ENCODE results near the gene TAMALIN.
A peak's percentile ranks its signal among the peaks of the same experiment; 100 is the strongest.

TAMALIN gene

DNA sequence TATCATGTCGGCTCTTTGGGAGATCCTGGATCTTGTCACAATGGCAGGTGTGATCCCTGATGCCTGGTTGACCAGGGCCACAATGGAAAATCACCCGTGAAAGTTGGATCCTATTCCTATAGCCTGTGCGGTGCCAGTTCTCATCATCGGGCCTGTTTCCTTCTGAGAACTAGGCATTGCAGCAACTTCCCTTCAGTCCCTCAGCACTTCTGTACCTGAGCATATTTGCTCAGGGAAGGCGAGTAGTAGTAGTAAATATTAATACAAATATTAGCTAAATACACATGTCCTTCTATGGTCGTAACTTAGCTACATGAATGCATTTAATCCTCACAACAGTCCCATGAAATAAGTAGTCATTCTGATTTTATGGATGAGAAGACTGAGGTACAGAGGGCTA, 22.1 kb upstream of the TAMALIN start:
- DNase-seq (ENCODE audit: low read depth): no peak

DNA sequence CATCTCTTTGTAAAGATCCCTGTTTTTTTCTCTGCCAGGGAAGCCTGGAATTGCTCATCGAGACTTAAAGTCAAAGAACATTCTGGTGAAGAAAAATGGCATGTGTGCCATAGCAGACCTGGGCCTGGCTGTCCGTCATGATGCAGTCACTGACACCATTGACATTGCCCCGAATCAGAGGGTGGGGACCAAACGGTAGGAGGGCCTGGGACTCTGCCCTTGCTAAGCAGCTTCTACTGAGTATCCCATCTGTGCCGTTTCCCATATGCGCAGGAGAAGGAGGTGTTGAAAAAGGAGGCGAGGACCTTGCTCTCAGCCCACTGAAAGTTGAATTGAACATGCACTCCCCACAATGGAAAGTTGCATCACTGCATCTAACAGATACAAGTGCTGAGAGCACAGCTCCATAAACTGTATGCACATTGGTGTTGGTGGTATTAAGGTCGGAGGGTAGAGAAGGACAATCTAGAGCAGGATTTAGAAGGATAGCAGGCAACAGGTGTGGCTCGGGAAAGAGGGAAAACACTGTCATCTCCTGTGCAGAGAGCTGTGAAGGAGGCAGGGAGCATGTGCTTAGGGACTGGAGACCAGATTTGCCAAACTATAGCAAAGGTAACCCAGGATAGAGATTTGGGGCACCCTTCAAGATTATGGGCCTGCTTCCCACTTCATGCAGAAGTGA, 21.5 kb upstream of the TAMALIN start:
- no peak for DNase-seq (ENCODE audit: low read depth)

DNA sequence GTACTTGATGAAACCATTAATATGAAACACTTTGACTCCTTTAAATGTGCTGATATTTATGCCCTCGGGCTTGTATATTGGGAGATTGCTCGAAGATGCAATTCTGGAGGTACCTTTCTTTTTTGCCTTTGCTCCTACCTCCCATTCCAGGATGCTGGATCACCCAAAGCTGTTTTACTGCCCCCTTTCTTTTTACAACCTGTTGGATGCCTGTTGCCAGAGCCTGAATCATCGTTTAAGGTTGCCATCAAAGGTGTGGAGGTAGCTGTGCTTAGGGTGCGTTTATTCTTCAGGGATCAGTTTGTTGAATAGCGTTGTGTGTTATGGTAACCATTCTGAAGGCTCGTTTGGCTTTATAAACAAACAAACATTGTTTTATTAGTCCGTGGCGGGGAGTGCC, 19.9 kb upstream of the TAMALIN start:
- no peak for DNase-seq (ENCODE audit: low read depth)

DNA sequence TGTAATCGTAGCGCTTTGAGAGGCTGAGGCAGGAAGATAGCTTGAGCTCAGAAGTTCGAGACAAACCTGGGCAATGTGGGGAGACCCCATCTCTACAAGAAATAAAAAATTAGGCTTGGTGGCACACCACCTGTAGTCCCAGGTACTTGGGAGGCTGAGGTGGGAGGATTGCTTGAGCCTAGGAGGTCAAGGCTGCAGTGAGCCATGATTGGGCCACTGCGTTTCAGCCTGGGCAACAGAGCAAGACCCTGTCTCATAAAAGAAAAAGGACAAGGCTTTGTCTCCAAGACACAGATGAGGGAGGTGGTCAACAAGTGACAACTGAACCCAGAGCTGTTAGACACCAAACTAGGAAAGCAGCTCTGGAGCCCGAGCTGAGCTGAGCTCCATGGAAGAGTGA, 14.5 kb upstream of the TAMALIN start:
- no peak for DNase-seq (ENCODE audit: low read depth)

DNA sequence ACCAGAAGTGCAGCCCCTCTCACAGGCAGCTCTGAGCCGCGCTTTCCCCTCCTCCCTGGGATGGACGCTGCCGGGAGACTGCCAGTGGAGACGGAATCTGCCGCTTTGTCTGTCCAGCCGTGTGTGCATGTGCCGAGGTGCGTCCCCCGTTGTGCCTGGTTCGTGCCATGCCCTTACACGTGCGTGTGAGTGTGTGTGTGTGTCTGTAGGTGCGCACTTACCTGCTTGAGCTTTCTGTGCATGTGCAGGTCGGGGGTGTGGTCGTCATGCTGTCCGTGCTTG, 12.3 kb upstream of the TAMALIN start:
- no peak for DNase-seq (ENCODE audit: low read depth)

DNA sequence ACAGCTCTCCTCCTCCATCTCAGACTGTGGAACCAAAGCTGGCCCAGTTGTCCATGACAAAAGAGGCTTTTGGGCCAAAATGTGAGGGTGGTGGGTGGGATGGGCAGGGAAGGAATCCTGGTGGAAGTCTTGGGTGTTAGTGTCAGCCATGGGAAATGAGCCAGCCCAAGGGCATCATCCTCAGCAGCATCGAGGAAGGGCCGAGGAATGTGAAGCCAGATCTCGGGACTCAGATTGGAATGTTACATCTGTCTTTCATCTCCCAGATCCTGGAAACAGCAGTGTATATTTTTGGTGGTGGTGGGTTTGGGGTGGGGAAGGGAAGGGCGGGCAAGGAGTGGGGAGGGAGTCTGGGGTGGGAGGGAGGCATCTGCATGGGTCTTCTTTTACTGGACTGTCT, 11.8 kb upstream of the TAMALIN start:
- no peak for DNase-seq (ENCODE audit: low read depth)

DNA sequence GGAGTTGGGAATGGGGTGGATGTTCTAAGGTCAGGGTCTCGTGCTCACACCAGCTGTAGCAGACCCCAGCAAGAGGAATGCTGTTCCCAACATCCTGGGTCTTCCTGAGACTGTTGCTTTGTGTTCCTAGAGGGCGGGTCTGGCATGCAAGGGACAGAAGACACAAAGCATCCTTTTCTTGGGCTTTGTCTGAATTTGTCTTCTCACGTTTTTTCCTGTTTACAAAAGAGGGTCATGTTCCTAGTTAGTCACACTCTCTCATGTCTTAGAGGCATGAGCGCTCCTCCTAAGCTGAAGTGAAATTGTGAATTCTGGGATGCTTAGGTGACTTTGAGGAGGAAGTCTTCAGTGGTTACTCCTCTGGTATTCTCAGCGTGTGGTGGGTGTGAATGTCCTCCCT, 9.6 kb upstream of the TAMALIN start:
- no peak for DNase-seq (ENCODE audit: low read depth)

DNA sequence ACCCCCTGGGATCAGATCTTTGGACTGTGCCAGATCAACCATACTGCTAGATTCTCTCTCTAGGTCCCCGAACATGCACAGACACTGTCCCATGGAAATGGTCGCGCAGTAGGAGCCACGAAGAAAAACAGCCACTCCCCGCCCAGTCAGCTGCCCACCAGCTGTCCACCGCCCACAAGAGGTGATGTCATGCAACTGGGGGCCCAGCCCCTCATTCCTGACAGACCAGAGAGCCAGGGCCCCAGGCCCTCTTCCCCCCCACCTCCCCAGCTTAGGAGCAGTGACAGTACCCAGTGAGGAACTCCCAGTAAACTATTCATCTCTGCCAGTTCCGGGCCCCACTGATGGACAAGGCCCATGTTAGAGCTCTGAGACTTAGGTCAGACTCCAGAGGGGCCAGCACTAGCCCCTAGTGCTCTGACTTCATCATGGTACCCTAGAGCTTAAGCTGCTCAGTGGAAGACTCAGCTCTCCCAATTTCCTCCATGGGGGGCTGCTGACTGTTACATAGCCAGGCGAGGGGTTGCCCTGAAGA, 3.7 kb upstream of the TAMALIN start:
- no peak for DNase-seq (ENCODE audit: low read depth)

DNA sequence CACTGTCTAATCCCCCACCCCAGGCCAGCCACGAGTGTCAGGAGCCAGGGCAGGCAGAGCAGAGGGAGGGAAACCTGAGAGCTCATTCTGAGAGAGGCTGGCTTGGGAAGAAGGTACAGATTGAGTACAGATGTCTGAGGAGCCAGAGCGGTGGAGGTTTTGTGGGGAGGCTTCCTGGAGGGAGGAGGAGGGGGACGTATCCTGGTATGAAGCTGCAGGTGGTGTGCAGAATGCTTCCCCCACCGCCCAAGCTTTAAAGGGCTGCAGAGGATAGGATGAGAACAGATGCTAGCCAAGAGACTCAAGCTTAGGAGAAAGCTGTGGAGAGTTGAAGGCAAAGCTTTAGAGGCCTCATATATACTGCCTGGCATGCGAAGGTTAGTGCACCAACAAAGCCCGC, 3.2 kb upstream of the TAMALIN start:
- DNase-seq (ENCODE audit: low read depth): no peak

DNA sequence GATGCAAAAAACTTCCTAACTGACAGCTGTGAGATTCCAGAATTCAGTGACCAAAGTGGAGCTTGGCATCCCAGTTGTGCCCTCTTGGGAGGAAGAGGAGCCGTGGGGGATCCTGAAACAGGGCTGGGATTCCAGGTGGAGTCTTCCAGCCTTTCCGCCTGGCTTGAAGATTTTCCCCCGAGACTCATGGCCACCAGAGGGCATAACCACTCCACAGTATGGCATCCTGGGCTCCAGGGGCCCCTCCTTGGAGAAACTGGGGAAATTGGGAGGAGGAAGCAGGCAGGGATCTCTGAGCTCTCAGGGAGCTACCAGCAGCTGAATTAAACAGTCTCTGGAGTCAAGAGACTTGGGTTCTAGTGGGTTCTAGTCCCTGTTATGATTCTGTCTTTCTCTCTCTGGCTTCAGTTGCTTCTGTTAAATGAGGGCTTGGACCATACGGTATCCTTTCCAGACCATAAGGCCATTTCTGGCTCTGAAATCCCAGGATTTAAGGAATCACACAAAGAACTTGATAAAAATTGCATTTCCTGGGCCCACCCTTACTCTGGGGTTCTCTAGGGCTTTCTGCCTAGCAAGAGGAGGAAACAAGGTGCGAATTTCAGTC, 2.6 kb upstream of the TAMALIN start:
- no peak for DNase-seq (ENCODE audit: low read depth)

DNA sequence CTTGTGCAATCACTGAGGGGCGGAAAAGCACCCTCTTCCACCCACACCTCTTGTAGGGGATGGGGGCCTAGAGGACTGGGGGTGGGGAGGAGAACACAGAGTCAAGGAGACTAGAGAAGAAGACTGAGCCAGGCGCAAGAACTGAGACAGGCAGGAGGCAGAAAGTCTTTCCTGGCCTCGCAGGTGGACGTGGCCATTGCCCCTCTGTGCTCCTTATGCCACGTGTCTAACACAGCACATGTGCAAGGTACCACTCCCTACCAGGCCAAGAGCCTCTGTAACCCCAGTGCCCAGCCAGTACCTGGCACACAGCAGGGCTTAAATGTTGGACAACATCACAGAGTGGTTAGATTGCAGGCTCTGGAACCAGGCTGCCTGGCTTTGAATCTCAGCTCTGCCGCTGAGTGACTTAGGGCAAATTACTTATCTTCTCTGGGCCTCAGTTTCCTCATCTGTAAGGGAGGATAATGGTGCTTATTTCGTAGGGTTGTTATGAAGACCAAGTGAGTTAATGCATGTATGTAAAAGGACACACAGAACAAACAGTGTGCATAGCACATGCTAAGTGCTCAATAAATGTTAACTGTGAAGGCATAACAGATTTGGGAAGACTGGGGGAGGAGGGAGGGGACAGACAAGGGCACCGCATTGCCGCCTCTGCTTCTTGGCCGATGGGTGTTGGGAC, 1.4 kb upstream of the TAMALIN start:
- no peak for DNase-seq (ENCODE audit: low read depth)

DNA sequence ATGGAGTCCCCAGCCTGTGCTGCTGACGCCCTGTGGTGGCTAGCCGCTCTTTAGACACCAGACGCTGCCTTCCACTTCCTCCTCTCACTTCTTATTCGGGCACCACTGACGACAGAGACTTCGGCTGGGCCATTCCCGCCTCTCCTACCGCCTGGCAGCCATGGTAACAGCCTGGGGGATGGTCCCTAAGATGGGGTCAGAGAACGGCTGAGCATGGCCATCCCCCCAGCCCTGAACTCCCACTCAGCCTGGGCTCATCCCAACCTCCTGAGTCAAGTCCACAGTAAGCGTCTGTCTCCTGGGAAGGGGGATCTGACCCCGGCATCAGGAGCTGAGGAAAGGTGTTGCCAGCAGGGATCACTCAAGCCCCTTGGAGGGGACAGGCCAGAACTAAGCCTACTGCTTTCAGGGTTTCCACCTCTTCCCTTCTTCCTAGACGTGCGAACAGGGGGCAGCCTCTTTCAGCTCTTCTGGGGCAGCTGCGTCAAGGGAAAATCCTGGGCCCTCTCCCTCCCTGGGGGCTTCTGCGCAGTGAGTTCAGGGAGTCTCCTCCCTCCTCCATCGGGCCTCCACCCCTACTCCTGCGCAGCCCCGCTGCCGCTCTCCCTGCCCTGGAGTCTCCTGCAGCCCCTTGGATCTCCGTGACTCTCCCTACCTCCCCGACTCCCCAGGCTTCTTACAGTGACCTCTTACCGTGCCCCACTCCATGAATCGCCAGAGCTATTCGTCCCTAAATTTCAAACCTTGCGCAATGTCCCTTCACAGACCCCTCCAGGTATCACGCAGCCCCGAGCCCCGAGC, 643 bp upstream of the TAMALIN start:
- DNase-seq (ENCODE audit: low read depth): no peak

DNA sequence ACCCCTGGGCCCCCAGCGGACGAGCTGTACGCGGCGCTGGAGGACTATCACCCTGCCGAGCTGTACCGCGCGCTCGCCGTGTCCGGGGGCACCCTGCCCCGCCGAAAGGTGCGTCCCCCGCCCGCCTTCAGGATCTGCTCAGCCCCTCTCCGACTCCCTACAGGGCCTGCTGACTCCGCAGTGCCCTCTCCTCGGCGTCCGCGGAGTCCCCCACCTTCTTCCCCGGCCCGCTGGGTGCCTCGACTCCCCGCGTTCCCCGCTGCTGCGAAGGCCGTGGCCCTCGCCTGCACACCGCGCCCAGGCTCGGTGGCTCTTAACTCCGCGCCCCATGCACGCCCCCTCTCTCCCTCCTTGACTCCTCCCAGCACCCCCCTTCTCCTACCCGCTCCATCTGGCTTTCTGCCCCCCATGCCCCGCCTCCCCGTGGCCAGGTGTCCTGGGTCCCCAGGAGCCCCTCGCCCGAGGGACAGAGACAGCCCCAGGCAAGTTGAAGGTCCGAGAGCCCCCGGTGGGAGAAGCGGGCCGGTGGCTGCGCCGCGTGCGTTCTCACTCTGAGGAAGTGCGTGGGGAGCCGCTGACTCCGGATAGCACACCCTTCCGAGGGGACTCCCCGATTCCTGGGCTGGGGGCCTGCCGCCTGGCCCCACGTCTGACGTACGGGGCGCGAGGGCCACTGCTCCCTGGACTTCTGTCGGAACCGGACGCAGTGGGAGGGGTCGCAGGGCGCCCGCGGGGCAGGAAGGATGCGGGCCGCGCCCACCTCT, 594 bp downstream of the TAMALIN start:
- DNase-seq (ENCODE audit: low read depth): no peak

DNA sequence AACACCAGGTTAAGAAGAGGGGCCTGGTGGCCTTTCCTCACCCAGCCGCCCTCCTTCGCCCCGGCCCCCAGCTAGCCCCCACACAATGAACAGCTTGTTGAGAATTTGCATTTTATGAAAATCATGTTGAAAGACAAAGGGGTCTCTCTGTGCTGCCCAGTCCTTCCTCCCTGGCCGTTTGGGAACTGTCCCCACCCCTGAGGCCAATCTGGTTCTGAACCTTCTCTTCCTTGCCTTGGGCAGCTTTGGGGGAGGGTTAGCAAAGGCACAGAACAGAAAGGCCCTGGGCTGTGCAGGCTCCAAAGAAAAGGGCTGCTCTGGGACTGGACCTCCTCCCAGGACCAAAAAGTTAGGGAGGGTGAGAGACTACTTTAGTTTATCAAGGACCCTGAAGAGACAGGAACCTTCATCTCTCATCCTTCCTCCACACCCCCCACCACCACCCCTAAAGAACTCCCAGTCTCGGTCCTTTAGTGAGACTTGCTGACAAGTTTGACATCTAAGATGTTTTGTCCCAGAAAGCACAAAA, 1.3 kb downstream of the TAMALIN start:
- no peak for DNase-seq (ENCODE audit: low read depth)

DNA sequence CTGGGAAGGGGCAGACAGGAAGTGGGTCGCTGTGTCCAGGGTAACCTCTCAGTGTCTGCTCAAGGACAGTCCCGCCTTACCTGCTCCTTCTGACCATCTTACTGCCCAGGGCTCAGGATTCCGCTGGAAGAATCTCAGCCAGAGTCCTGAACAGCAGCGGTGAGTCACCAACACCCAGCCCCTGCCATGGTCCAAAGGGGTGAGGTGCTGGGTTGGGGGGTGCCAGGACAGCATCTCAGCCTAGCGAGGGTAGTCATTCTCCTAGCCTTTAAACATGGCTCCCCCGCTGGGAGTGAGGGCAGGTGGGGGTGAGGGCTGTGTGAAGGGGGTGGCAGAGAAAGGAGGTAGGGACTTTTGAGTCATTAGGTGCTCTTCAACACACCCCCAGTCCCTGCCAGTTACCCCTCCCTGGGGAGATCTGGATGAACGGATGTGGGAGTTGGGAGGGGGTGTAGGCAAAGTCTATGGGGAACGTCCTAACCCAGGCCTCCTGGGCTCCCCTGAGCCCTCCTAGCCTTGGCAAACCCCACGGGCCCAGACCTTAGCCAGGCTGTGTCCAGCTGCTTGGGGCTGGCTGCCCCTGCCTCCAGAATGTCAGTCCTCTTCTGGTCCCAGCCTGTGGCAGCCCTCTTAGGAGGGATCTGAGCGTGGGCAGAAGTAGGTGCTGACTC, 2.5 kb downstream of the TAMALIN start:
- no peak for DNase-seq (ENCODE audit: low read depth)

DNA sequence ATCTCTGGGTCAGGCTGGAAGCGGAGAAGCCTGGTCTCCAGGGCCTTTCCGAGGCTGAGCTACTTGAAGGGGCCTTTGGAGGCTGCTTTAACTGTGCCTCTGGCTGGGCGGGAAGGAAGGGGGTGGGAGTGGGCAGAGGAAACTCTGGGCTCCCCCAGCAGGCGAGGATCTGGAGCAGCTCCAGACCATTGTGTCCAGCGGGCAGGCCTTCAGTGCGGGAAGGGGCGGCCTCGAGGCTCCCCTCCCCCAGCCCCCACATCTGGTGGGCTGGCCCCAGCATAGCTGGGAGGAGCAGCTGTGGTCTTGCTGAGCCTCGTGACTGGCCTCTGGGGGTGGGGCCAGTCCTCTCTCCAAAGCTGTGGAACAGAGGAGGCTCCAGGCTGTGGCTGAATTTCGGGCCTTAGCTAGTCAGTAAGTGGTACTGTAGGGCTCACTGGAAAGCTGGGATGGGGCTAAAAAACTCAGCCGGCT, 3.4 kb downstream of the TAMALIN start:
- DNase-seq (ENCODE audit: low read depth): peak; percentile 79

DNA sequence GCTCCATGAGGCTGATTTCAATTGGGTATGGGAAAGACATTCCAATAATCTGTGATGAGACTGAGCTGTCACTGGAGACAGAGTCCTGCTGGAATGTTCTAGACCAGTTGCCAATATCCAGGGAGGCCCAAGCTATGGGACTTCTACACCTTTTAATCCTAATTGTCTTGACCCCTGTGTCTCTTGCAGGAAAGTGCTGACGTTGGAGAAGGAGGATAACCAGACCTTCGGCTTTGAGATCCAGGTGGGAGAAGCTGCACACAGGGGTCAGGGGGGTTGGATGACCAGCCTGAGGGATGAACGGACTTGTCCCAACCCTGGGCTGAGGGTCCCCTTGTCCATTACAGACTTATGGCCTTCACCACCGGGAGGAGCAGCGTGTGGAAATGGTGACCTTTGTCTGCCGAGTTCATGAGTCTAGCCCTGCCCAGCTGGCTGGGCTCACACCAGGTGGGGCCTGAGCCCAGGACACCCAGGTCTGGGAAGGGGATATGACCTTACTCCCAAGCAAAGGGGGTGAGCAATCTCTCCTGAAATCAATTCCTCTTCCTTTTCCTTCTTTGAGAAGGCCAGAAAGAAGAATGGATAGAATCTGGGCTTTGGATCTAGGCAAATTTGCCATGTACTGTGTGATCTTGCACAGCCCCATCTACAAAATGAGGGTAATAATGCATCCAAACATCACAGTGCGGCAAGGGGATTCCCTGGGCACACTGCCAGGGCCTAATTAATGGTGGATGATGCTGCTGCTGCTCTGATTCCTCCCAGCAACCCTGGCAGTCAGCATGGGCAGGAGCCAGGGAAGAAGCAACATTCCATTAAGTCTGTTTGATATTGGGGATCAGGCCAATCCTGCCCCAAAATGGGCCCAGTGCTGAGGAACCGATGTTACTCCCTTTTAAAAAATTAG, 4.2 kb downstream of the TAMALIN start:
- no peak for DNase-seq (ENCODE audit: low read depth)

DNA sequence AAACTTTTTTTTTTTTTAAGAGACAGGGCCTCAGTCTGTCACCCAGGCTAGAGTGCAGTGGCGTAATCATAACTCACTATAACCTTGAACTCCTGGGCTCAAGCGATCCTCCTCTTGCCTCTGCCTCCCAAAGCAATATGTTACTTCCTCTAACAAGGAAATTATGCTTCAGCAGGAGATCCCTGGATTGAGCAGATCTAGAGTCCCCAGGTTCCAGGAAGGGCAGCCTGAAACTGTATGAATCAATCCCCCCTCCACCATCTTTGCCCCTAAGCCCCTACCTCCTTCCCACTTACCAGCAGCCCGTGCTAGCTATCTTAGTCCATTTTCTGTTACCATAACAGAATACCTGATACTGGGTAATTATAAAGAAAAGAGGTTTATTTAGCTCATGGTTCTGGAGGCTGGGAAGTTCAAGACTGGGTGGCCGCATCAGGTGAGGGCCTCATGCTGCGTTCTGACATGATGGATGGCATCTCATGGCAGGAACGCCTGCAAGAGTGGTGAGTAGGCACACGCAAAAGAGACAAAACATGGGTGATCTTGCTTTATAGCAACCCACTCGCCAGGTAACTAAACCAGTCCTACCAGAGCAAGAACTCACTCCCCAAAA, 5.0 kb downstream of the TAMALIN start:
- DNase-seq (ENCODE audit: low read depth): no peak

DNA sequence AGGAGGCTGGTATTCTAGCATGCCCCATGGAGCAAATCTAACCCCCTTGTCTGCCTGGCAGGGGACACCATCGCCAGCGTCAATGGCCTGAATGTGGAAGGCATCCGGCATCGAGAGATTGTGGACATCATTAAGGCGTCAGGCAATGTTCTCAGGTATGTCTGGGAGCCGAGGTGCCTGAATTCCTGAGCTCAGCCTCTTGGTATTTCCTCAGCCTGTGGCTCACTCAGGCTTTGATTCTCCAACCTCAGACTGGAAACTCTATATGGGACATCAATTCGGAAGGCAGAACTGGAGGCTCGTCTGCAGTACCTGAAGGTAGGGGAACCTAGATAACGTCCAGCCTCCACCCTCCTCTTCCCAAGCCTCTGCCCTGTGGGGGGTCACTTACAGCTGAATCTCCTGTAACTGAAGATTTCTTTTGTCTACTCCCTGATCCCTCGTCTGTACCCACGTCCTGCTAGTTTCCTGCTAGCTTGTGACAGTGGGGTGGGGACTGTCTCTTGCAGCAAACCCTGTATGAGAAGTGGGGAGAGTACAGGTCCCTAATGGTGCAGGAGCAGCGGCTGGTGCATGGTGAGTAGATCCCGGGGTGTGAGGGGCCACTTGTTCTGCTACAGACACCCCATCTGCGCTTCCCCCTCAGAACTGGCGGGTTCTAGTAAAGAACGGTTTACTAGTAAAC, 7.0 kb downstream of the TAMALIN start:
- no peak for DNase-seq (ENCODE audit: low read depth)
